SU-DHL-6 (cell line): ENCODE measurements around the gene MAP2K3.
"Not testable (repeated sequence)": the region's sequence is repeated elsewhere in the genome, so short reads cannot be mapped to it uniquely, and the experiment has no call there.

ENCODE experiments used
- EZH2phosphoT487 ChIP-seq: fragments of 200-600 bp; sonication (generic), shearing (Covaris generic); conservative IDR thresholded peaks from 2 replicates; pipeline ENCODE4 v1.6.1; 2018; ENCODE audit warnings: mild to moderate bottlenecking, antibody characterized with exemption, low read length, moderate library complexity, mixed read lengths
- TF ChIP-seq, protein P1 (sequence below): fragments of 200-600 bp; sonication (generic); IDR thresholded peaks from one replicate; pipeline ENCODE4 v1.5.1; 2017; ENCODE audit warnings: antibody characterized with exemption, mild to moderate bottlenecking, low read length, moderate library complexity; ENCODE audit not compliant: insufficient read depth, poor library complexity, severe bottlenecking

DNA sequence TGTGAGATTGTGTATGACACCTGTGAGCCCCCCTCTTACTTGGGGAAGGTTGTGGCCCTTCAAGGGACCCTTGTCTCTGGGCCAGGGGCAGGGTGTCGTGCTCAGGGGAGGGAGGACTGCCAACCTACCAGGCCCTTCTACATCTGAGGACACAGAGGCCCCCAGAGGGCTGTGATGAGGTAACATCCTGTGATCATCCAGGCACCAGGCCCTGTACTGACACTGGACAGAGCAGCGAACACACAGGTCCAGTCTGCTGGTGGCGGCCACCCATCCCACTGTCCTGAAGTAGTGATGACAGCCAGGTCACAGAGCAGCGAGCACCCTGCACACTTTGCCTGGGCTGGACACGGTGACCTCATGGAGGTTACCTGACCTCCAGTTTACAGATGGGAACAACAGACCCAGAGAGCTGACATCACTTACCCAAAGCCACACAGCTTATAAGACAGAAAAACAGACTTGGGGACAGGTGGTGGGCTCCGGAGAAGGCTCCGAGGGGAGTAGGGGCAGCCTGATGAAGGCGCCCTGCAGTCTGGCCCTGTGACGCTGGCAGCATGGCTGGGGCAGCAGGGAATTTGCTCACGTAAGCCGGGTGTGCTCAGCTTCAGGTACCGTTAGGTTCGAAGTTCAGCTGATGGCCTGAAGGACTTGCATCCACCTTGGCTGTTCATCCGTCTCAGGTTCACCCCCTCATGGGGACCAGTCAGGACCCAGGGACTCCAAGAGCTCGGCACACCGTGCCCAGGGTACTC is 30.9 kb downstream of the MAP2K3 start:
- TF ChIP-seq, protein P1, sequence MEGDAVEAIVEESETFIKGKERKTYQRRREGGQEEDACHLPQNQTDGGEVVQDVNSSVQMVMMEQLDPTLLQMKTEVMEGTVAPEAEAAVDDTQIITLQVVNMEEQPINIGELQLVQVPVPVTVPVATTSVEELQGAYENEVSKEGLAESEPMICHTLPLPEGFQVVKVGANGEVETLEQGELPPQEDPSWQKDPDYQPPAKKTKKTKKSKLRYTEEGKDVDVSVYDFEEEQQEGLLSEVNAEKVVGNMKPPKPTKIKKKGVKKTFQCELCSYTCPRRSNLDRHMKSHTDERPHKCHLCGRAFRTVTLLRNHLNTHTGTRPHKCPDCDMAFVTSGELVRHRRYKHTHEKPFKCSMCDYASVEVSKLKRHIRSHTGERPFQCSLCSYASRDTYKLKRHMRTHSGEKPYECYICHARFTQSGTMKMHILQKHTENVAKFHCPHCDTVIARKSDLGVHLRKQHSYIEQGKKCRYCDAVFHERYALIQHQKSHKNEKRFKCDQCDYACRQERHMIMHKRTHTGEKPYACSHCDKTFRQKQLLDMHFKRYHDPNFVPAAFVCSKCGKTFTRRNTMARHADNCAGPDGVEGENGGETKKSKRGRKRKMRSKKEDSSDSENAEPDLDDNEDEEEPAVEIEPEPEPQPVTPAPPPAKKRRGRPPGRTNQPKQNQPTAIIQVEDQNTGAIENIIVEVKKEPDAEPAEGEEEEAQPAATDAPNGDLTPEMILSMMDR, result not testable (repeated sequence)
- not testable (repeated sequence) for TF ChIP-seq EZH2phosphoT487
